AG09319 (cell line): ENCODE measurements around the gene SDC1.

ENCODE experiments used
- DNase-seq: peaks from one replicate; pipeline ENCODE4 v3.0.0-alpha.2; 2010; ENCODE audit warnings: low read depth; ENCODE audit errors: extremely low read depth
- TF ChIP-seq, protein P1 (sequence below): IDR thresholded peaks from 2 replicates; pipeline ENCODE4 v1.5.1; 2011; ENCODE audit warnings: low read depth, mild to moderate bottlenecking, inconsistent platforms, low read length, moderate library complexity

SDC1 gene

DNA sequence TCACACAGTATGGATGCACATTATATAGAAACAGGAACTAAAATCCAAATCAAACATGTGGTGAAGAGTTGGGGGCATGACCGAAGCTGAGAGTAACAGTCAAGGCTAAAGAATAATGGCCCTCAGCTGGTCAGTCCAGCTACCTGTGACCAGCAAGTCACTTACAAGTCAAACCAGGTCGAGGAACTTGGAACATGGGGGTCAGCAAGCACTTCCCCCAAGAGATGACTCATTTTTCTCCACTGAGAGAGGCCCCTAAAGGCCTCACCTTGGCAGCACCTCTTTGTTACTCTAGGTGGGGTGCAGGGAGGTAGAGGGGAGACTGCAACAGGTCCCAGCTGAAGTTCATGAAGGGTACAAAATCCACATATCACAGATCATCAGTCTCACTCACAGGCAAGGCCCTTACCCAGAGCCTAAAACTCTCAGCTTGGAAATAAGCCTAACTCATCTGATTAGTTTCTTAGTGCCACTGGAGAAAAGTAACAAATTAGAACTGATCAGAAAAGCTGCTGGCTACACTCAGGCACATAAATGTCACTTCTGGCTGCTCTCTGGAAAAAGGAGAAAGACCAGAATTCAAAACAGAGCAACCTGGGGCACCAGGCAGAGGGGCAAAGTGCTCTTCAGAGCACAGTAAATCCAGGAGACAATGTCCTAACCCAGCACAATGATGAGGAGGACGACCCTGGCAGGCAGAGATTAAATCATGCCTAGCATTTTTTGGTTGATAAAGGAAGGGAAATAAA is 4.0 kb downstream of the SDC1 start:
- no peak for DNase-seq
- TF ChIP-seq, protein P1, sequence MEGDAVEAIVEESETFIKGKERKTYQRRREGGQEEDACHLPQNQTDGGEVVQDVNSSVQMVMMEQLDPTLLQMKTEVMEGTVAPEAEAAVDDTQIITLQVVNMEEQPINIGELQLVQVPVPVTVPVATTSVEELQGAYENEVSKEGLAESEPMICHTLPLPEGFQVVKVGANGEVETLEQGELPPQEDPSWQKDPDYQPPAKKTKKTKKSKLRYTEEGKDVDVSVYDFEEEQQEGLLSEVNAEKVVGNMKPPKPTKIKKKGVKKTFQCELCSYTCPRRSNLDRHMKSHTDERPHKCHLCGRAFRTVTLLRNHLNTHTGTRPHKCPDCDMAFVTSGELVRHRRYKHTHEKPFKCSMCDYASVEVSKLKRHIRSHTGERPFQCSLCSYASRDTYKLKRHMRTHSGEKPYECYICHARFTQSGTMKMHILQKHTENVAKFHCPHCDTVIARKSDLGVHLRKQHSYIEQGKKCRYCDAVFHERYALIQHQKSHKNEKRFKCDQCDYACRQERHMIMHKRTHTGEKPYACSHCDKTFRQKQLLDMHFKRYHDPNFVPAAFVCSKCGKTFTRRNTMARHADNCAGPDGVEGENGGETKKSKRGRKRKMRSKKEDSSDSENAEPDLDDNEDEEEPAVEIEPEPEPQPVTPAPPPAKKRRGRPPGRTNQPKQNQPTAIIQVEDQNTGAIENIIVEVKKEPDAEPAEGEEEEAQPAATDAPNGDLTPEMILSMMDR, result no peak

DNA sequence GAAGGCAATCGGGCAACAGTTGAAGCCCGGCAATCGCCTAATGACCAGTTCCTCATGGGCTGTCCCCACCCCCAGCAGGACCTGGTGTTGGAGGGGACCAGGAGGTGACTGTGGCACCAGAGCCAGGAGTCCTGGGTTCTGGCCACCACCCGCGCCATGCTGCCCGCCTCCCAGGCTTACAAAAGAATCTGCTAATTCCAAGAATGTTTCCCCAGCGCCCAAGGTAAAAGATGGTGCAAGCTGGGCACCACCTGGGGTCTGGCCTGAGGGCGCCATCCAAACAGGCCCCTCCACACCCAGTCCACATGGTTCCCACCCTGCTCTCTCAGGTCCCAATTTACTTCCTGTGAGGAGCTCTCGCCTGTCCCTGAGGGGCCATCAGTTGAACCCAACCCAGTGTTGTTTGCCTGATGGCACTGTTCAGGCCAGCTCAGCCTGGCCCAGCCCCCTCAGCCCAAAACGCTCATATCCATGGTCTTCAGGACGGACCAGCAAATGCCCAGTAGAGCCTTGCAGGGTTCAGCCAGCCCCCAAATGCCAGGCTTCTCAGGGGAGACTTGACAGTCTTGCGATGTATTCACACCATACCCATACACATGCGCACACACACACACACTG is 5.1 kb downstream of the SDC1 start:
- TF ChIP-seq, protein P1, result no peak
- no peak for DNase-seq

DNA sequence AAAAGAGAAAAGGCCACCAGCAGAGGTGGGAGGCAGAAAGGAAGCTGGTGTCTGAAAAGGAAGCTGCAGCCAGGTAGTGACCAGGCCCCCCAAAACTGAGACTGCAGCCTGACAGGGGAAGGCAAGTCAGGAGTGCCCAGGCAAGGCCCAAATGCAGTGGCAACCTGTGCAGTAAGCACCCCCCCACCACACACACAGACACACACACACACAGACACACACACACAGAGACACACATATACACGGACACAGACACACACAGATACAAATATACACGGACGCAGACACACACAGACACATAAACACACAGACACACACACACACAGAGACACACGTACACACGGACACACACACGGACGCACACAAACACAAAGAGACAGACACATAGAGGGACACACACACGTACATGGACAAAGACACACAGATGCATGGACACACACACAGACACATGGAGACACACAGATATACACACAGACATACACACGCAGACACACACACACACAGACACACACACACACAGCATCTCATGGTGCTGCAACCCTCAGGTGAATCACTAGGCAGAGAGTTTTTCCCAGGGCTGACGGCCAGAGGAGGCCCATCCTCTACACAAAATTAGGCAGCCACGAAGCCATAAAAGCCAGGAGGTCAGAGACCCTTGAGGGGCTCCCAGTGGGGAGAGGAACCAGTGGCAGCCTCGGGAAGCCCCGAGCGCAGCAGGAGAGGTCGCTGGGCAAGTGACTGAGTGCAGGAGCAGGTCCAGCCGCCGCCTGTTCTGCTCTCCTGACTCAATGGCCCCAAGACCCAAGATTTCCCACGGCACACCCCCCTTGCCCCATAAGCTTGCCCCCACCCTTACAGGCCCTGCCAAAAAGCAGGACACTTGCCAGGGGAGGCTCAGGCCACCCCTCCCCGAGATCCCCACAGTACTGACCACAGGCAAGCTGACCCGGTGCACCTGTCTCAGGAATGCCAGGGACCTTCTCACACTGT is 6.3 kb downstream of the SDC1 start:
- TF ChIP-seq, protein P1, result no peak
- DNase-seq, result no peak

DNA sequence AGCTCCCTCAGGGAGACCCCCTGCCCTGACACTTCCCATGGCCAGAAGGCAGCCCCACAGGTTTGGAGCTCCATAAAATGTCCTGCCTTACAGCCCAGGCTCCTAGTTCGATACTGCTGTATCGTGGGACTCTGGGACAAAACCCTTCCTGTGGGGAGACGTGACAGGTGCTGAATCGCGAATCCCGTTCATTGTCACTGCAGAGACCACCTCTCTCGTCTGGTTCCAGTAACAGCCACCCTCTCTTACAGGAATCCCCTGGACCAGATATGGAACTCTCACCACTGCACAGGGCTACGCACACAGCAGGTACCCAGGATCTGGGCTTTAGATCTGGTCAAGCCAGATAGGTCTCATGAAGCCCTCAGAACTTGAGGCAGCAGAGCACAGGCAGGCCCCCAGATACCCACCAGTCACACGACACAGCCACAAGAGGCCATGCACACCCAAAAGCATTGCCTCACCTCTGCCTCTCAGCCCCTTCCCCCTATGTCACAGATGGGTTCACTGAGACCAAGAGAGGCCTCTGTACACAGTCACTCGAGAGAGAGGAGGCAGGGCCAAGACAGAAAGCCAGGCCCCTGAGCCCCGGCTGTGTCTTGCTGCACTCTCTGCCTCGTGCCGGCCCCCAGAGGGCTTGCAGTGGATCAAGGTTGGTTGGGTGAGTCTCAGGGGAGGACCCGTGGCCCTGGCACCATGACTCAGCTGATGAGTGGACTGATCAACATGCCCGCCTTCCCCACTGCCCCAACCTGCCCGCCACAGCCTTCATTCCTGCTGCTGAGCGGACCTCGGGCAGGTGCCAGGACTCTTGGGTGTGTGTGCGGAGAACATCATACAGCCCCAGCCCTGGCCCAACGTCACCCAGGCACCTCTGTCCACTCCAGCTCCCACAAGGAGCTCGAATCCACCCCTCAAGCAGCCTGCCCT is 7.6 kb downstream of the SDC1 start:
- TF ChIP-seq, protein P1, result no peak
- no peak for DNase-seq

DNA sequence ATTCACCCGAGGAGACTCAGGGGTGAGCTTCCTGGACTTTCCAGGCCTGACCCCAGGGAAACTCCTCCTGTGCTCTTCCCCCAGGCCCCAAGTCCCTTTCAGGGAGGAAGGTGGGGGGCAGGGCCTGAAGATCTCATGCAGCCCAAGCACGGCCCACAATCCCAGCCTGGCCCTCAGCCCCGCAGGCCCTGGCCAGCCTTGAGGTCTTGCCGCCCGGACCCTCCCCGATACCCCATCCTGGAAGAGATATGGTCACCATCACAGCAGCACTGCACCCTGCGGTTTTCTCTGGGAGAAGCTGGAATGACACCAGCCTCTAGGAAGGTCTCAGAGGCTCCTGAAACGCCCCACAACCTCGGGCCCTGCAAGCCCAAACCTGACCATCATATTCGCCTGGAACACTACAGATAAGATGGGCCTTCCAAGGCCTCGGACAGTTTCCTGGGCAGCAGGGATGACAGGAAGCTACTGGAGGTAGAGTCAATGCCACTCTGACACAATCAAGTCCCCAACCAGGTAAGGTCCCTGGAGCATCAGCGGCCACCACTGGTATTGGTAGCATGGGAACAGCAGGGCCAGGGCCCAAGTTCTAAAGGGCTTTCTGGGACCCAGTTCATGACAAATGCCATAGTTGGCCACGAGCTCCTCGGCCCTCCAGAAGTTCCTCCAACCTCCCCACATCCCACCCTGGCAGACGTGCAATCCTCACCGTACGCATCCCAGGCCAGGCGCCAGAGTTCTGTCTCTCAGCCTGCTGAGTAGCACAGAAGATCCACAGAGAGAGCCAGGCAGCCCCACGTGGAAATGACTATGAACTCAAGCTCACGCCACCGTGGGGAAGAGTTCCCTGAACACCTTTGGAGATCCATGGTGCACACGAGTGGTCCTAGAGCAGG is 8.6 kb downstream of the SDC1 start:
- TF ChIP-seq, protein P1, result no peak
- no peak for DNase-seq
